Loucy (cell line): ENCODE data around the gene TRIO.

ENCODE experiments used
- H2AFZ ChIP-seq: fragments of 200-600 bp; sonication (generic); 2 replicates; pipeline ENCODE4 v1.6.0; 2016; ENCODE audit warnings: antibody characterized with exemption, mild to moderate bottlenecking, low read length, moderate library complexity
- H3F3A ChIP-seq: fragments of 200-600 bp; 2 replicates; pipeline ENCODE4 v1.6.0; 2016; ENCODE audit warnings: antibody characterized with exemption, low read depth, mild to moderate bottlenecking
- H3K27me3 ChIP-seq: fragments of 200-600 bp; sonication (generic); 2 replicates; pipeline ENCODE4 v1.6.1; 2014; ENCODE audit warnings: low read length, mild to moderate bottlenecking; ENCODE audit not compliant: insufficient read depth, poor library complexity, severe bottlenecking
- H3K36me3 ChIP-seq: fragments of 200-600 bp; sonication (generic); 2 replicates; pipeline ENCODE4 v1.6.1; 2016; ENCODE audit warnings: low read length; ENCODE audit not compliant: insufficient read depth
- H3K4me1 ChIP-seq: fragments of 200-600 bp; sonication (generic); 2 replicates; pipeline ENCODE4 v1.5.1; 2014; ENCODE audit warnings: low read length, mild to moderate bottlenecking; ENCODE audit not compliant: insufficient read depth, poor library complexity, severe bottlenecking
- H3K4me2 ChIP-seq: fragments of 200-600 bp; sonication (generic); 2 replicates; pipeline ENCODE4 v1.6.0; 2014; ENCODE audit warnings: antibody characterized with exemption, low read length, low read depth, mild to moderate bottlenecking; ENCODE audit not compliant: poor library complexity, severe bottlenecking
- H3K4me3 ChIP-seq: fragments of 200-600 bp; sonication (generic); 2 replicates; pipeline ENCODE4 v1.5.1; 2014; ENCODE audit warnings: low read length, mild to moderate bottlenecking, mixed read lengths; ENCODE audit not compliant: poor library complexity, severe bottlenecking
- H3K79me2 ChIP-seq: fragments of 200-600 bp; sonication (generic); 2 replicates; pipeline ENCODE4 v1.6.1; 2014; ENCODE audit warnings: low read length; ENCODE audit not compliant: insufficient read depth
- H3K9ac ChIP-seq: fragments of 200-600 bp; sonication (generic); 2 replicates; pipeline ENCODE4 v1.6.0; 2014; ENCODE audit warnings: mild to moderate bottlenecking, low read depth, low read length, moderate library complexity; ENCODE audit not compliant: poor library complexity, severe bottlenecking
- H3K9me2 ChIP-seq: fragments of 200-600 bp; sonication (generic); replicated peaks from 2 replicates; pipeline ENCODE4 v1.6.1; 2016; ENCODE audit warnings: low read depth, low read length, mixed read lengths
- H3K9me3 ChIP-seq: fragments of 200-600 bp; sonication (generic); 2 replicates; pipeline ENCODE4 v1.6.1; 2014; ENCODE audit warnings: mild to moderate bottlenecking, antibody characterized with exemption, low read length, low read depth; ENCODE audit not compliant: insufficient read depth
- H4K20me1 ChIP-seq: fragments of 200-600 bp; sonication (generic); 2 replicates; pipeline ENCODE4 v1.6.0; 2014; ENCODE audit warnings: antibody characterized with exemption, low read length, mild to moderate bottlenecking; ENCODE audit not compliant: insufficient read depth, poor library complexity, severe bottlenecking
- EZH2phosphoT487 ChIP-seq: fragments of 200-600 bp; IDR thresholded peaks from 2 replicates; pipeline ENCODE4 v1.6.1; 2018; ENCODE audit warnings: antibody characterized with exemption, mild to moderate bottlenecking, moderate library complexity, borderline replicate concordance
- TF ChIP-seq, protein P1 (sequence below): fragments of 200-600 bp; sonication (generic); conservative IDR thresholded peaks from 2 replicates; pipeline ENCODE4 v1.5.1; 2014; ENCODE audit warnings: mild to moderate bottlenecking, antibody characterized with exemption, low read length

The TRIO gene

DNA sequence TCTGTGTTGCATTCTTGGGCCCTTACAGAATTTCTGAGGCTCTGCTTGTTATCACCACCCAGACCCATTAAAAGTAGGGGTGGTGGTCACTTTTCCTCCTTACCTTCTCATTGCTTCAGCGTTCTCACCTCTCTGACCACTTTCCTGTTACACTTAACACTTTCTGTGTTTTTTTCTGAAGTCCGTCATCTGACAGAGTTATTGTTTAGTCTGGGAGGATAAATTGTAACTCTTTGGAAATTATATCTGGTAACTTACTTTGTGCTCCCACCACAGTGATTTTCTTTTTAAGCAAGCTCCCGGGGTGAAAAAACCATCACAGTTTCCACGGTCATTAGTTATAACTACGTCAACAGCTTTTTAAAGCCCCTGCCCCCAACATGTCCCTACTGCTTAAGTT, 227.2 kb downstream of the TRIO start:
- Histone ChIP-seq H3K4me2 (no peak overlapping the region), H3K4me1 (peaks cover 9% of the 10 kb centered on the region), H3K9ac (no peak overlapping the region), H3K9me3 (no peaks in the 10 kb centered on the region), H3F3A (no peaks in the 10 kb centered on the region), H4K20me1 (no peaks in the 10 kb centered on the region), H3K9me2 (no peaks in the 10 kb centered on the region), H3K36me3 (peaks cover 81% of the 10 kb centered on the region; the same call in 1 of the 2 replicates), H3K4me3 (no peak overlapping the region), H3K79me2 (no peaks in the 10 kb centered on the region), H3K27me3 (no peaks in the 10 kb centered on the region), H2AFZ (no peak overlapping the region)
- TF ChIP-seq EZH2phosphoT487: no peak
- TF ChIP-seq, protein P1, sequence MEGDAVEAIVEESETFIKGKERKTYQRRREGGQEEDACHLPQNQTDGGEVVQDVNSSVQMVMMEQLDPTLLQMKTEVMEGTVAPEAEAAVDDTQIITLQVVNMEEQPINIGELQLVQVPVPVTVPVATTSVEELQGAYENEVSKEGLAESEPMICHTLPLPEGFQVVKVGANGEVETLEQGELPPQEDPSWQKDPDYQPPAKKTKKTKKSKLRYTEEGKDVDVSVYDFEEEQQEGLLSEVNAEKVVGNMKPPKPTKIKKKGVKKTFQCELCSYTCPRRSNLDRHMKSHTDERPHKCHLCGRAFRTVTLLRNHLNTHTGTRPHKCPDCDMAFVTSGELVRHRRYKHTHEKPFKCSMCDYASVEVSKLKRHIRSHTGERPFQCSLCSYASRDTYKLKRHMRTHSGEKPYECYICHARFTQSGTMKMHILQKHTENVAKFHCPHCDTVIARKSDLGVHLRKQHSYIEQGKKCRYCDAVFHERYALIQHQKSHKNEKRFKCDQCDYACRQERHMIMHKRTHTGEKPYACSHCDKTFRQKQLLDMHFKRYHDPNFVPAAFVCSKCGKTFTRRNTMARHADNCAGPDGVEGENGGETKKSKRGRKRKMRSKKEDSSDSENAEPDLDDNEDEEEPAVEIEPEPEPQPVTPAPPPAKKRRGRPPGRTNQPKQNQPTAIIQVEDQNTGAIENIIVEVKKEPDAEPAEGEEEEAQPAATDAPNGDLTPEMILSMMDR: no peak

- H3K27me3 ChIP-seq: no peaks in the 10 kb centered on the region
- H3F3A ChIP-seq: no peaks in the 10 kb centered on the region
- no peaks in the 10 kb centered on the region for H3K9me2 ChIP-seq
- H3K36me3 ChIP-seq: peaks cover 81% of the 10 kb centered on the region; the same call in 1 of the 2 replicates
- no peaks in the 10 kb centered on the region for H4K20me1 ChIP-seq
- no peaks in the 10 kb centered on the region for H3K9me3 ChIP-seq
- no peaks in the 10 kb centered on the region for H3K79me2 ChIP-seq
- no peak for TF ChIP-seq EZH2phosphoT487
- TF ChIP-seq, protein P1: no peak
- H3K4me3 ChIP-seq: no peak overlapping the region
- no peaks in the 10 kb centered on the region for H3K4me1 ChIP-seq
- no peak overlapping the region for H3K9ac ChIP-seq
- no peak overlapping the region for H2AFZ ChIP-seq
- H3K4me2 ChIP-seq: no peak overlapping the region
Measured at GRCh38 chr5:14373685-14374084, 230.5 kb downstream of the TRIO start.

DNA sequence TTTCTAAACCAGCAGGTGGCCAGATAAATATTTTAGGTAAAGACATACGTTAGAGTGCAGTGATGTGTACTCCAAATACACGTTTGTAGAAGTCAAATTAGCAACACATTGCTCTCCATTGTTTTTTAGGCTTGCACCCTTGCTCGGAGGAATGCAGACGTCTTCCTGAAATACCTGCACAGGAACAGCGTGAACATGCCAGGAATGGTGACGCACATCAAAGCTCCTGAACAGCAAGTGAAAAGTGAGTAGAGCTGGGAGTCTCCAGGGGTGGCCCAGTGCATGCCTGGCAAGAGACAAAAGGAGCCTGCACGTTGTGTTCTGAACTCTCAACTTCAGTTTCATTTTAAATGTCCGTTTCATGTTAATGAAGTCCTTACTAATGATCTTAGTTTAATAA, 231.0 kb downstream of the TRIO start:
- no peak overlapping the region for H3K9ac ChIP-seq
- H3K4me3 ChIP-seq: no peak overlapping the region
- H3F3A ChIP-seq: no peaks in the 10 kb centered on the region
- H2AFZ ChIP-seq: no peak overlapping the region
- H3K4me2 ChIP-seq: no peak overlapping the region
- H3K27me3 ChIP-seq: no peaks in the 10 kb centered on the region
- H3K9me2 ChIP-seq: no peaks in the 10 kb centered on the region
- H3K79me2 ChIP-seq: no peaks in the 10 kb centered on the region
- TF ChIP-seq EZH2phosphoT487: no peak
- TF ChIP-seq, protein P1: no peak
- no peaks in the 10 kb centered on the region for H3K9me3 ChIP-seq
- no peaks in the 10 kb centered on the region for H4K20me1 ChIP-seq
- H3K4me1 ChIP-seq: no peaks in the 10 kb centered on the region
- peaks cover 81% of the 10 kb centered on the region; the same call in 1 of the 2 replicates for H3K36me3 ChIP-seq
